ENCODE data around the gene KMT2A.

- no peak for TF ChIP-seq CTCF (conservative IDR thresholded peaks at IDR 0.05; ENCODE audit: low read length)
- no peak for TF ChIP-seq EZH2phosphoT487 (IDR thresholded peaks at IDR 0.05; ENCODE audit: borderline replicate concordance)
These were observed 3.4 kb downstream of the KMT2A start for GRCh38 chr11:118439646-118440045.

Measured in Loucy (cell line).